GM13976 (cell line): ENCODE results near the gene HUS1B.

Experiments
- DNase-seq: peaks from one replicate; pipeline ENCODE4 v3.0.0; 2012; ENCODE audit warnings: low spot score
- in situ Hi-C: fragments of 300-500 bp; cut with MboI; formaldehyde crosslinking; loops from one replicate; pipeline ENCODE4 v1.12.0; 2022; ENCODE audit warnings: low sequenced_read_pairs, mixed read lengths, inconsistent platforms; ENCODE audit not compliant: unreplicated experiment
- TF ChIP-seq, protein P1 (sequence below): IDR thresholded peaks from 2 replicates; pipeline ENCODE4 v1.5.1; 2012; ENCODE audit warnings: borderline replicate concordance, mild to moderate bottlenecking; ENCODE audit not compliant: insufficient read depth; ENCODE audit errors: extremely low read depth, missing control alignments, control extremely low read depth

HUS1B gene

DNA sequence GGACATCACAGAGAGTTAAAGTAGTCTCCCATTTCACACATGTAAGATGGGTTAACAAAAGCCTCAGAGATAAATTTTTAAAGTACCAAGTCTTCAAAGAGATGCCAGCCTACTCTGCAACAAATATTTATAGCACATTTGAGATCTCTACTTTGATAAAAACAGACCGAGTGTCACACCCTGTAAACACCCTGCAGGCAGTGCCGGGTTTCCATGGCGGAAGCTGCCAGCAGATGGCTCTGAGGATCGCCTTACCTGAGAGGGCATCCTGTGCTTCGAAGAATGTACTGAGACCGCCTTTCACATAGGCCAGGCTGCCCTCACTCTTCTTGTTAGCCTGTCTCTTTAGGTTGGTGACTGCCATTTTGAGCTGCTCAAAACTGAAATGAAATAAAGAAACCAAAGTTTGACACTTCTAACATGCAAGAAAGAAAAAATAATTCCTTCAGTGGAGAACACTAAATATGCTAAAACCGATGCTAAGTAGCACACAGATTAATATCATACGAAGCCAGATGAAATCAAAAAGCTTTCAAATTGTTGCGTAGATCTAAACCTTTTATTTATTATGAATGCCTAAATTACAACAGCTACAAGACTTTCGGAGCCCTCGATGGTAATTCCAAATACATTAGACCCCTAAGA is 39.3 kb downstream of the HUS1B start:
- in situ Hi-C loops, result no loop called here
- no peak for DNase-seq
- TF ChIP-seq, protein P1, sequence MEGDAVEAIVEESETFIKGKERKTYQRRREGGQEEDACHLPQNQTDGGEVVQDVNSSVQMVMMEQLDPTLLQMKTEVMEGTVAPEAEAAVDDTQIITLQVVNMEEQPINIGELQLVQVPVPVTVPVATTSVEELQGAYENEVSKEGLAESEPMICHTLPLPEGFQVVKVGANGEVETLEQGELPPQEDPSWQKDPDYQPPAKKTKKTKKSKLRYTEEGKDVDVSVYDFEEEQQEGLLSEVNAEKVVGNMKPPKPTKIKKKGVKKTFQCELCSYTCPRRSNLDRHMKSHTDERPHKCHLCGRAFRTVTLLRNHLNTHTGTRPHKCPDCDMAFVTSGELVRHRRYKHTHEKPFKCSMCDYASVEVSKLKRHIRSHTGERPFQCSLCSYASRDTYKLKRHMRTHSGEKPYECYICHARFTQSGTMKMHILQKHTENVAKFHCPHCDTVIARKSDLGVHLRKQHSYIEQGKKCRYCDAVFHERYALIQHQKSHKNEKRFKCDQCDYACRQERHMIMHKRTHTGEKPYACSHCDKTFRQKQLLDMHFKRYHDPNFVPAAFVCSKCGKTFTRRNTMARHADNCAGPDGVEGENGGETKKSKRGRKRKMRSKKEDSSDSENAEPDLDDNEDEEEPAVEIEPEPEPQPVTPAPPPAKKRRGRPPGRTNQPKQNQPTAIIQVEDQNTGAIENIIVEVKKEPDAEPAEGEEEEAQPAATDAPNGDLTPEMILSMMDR, result no peak

DNA sequence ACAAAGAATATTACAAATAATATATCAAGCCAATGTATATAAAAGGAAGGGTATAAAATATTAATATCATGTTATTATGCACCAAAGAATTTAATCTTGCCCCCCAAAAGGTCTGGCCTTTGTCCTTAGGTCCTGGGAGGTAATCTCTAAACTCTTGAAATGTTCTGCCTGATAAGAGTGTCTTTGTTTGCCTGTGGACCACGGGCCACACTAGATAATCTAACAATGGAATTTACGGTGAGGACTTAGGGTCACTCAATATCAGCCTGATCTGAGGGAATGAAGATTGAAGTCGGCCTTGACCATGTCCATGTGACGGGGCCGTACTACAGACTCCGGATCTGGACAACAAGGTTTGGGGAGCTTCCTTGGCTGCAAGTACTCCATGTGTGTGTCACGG is 42.9 kb downstream of the HUS1B start:
- DNase-seq, result no peak
- in situ Hi-C loops, result no loop called here
- TF ChIP-seq, protein P1, result no peak

DNA sequence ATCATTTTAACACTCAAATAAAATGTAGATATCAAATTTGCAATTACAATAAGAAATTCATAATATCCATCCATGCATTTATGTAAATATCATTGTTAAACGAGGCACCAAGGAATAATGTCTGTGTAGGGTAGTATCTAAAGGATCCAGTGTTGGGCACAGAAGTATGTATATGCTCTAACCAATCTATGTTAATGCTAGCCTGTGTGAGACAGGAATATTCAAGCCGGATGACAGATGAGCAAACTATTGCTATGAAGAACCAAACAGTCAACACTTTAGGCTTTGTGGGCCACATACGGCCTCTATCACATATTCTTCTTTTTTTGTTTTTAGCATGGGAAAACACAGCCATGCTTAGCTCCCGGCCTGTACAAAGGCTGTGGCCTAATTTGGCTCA is 45.0 kb downstream of the HUS1B start:
- TF ChIP-seq, protein P1, result no peak
- in situ Hi-C loops, result no loop called here
- DNase-seq, result no peak

DNA sequence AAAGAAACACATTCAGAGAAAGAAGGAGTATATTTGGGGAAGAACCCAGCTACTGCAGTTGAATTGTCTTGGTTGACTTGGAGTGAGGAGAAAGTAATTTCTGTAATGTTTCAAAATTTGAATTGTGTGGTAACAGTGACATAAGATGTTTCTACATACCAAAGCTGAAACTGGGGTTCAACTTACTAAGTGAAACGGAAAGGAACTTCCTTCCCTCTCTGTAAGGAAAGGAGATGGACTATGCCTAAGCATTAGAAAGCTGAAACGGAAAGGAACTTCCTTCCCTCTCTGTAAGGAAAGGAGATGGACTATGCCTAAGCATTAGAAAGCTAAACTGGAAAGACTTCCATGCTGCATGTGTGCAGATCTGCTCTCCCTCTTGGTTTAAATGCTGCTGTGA is 46.0 kb downstream of the HUS1B start:
- TF ChIP-seq, protein P1, result no peak
- DNase-seq, result no peak
- in situ Hi-C loops, result no loop called here

DNA sequence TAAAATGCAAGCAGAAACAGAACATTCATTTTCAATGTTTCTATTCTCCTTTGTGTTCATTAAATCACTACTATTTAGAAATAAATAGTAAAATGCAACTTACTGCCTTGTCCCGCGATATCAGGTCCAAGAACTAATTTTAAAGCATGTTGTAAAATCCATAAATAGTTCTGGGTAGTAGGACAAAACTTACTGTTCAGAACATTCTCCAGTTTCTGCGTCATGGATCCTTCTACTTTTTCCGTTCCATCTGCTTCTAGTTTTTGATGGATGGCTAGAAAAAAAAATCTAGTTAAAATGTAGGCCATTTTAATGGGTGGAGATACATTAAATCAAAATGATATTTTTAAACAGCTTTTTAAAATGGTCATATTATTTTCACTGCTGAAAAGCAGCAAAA is 47.0 kb downstream of the HUS1B start:
- DNase-seq, result no peak
- in situ Hi-C loops, result no loop called here
- TF ChIP-seq, protein P1, result no peak

DNA sequence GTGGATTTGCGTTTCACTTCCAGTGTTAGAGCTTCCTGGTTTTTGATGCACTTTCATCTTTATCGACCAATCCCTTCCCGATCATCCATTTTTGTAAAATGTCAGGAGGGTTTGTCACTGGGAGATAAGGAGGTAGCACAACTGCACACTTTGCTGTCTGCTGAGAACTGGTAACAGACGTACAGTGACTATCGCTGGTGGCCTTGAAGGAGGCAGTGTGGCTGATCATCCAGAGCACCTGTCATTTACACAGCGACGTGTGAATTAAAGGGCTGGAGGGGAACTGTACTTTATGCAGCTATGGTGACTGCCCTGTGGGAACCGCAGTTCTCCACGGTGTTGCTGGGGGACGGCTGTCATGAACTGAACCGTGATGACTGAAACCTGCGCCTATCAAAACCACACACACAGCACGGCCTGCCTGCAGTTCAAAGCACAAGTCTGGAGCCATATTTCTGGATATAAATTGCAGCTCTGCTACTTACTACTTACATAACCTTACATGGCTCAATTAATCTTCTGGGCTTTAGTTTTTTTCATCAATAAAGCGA is 50.0 kb downstream of the HUS1B start:
- DNase-seq, result no peak
- in situ Hi-C loops, result no loop called here
- TF ChIP-seq, protein P1, result no peak
